Endothelial cell of umbilical vein (primary cell): ENCODE data around the gene HOXD4. TPM values are rescaled to one million over a fixed set of nuclear protein-coding genes. Genes with fewer than 3 reads are reported as not detected.

Source experiments
- BruUV-seq: library from RNA; stranded (reverse); fragments of 400-500 nt; replicated peaks from 2 replicates; lab custom pipeline; 2021; lab: Mats Ljungman, UMichigan
- CTCF ChIA-PET: fragments of 300-600, 350-600 bp; sonication (Branson Sonifier 250); formaldehyde crosslinking; loops from one replicate; lab custom pipeline; 2021; ENCODE audit warnings: antibody characterized with exemption, inconsistent platforms; lab: Charles Lee
- POLR2A ChIA-PET: fragments of 300-600, 350-600 bp; sonication (Branson Sonifier 250); formaldehyde crosslinking; loops from one replicate; lab custom pipeline; 2021; ENCODE audit warnings: antibody characterized with exemption, inconsistent platforms; lab: Charles Lee
- DNase-seq: peaks from one replicate; pipeline ENCODE4 v3.0.0-alpha.2; 2011; ENCODE audit warnings: low read depth, low spot score
- FAIRE-seq: peaks from 2 replicates; lab custom pipeline; 2011; peaks lifted over from hg19 to GRCh38; lab: Jason Lieb, UNC
- H2AFZ ChIP-seq: 2 replicates; pipeline ENCODE4 v1.6.0; 2012; ENCODE audit warnings: low read depth, low read length, control low read depth, inconsistent platforms
- H3K27ac ChIP-seq: 2 replicates; pipeline ENCODE4 v1.5.1; 2011; ENCODE audit warnings: low read depth, mild to moderate bottlenecking, control low read depth, low read length, moderate library complexity; ENCODE audit not compliant: insufficient read depth
- H3K27me3 ChIP-seq, 2 experiments: 2 replicates each; pipeline versions ENCODE4 v1.6.0 to v1.6.1; 2011; ENCODE audit warnings: low read length in 2 of 2, mixed read lengths in 1 of 2; ENCODE audit not compliant: control insufficient read depth in 2 of 2, insufficient read depth in 2 of 2
- H3K36me3 ChIP-seq, 2 experiments: 2 replicates in 1 of 2; 3 replicates in 1 of 2; pipeline ENCODE4 v1.5.1; 2011; ENCODE audit warnings: low read length in 2 of 2, mild to moderate bottlenecking in 1 of 2, moderate library complexity in 1 of 2; ENCODE audit not compliant: control insufficient read depth in 2 of 2, insufficient read depth in 2 of 2; ENCODE audit errors: extremely low read depth in 1 of 2
- H3K4me1 ChIP-seq: 3 replicates; pipeline ENCODE4 v1.5.1; 2011; ENCODE audit warnings: mild to moderate bottlenecking, low read length; ENCODE audit not compliant: control insufficient read depth, insufficient read depth; ENCODE audit errors: extremely low read depth
- H3K4me2 ChIP-seq: 2 replicates; pipeline ENCODE4 v1.6.1; 2011; ENCODE audit warnings: low read length, control low read depth, mixed read lengths; ENCODE audit not compliant: insufficient read depth
- H3K4me3 ChIP-seq, 3 experiments: fragments of 200-600 bp in 1 of 3; sonication (generic), shearing (Covaris generic) in 1 of 3; replicated peaks in 1 of 3; 2 replicates each; pipeline ENCODE4 v1.5.1; 2011 to 2016; ENCODE audit warnings: control low read depth in 3 of 3, low read length in 3 of 3, mild to moderate bottlenecking in 2 of 3, inconsistent platforms in 1 of 3, low read depth in 1 of 3, moderate library complexity in 1 of 3; ENCODE audit not compliant: insufficient read depth in 1 of 3
- H3K79me2 ChIP-seq: 2 replicates; pipeline ENCODE4 v1.6.0; 2012; ENCODE audit warnings: low read length, inconsistent platforms; ENCODE audit not compliant: control insufficient read depth, insufficient read depth
- H3K9ac ChIP-seq: replicated peaks from 2 replicates; pipeline ENCODE3; 2011; ENCODE audit warnings: low read length, control low read depth; ENCODE audit not compliant: insufficient read depth; ENCODE audit errors: extremely low read depth
- H3K9me1 ChIP-seq: replicated peaks from 3 replicates; pipeline ENCODE4 v1.6.0; 2011; ENCODE audit warnings: mild to moderate bottlenecking, low read length; ENCODE audit not compliant: control insufficient read depth, insufficient read depth; ENCODE audit errors: extremely low read depth
- H3K9me3 ChIP-seq: replicated peaks from 2 replicates; pipeline ENCODE4 v1.5.1; 2012; ENCODE audit warnings: low read length, inconsistent platforms; ENCODE audit not compliant: control insufficient read depth, insufficient read depth
- H4K20me1 ChIP-seq: replicated peaks from 2 replicates; pipeline ENCODE3; 2011; ENCODE audit warnings: mild to moderate bottlenecking, low read length; ENCODE audit not compliant: control insufficient read depth, insufficient read depth; ENCODE audit errors: extremely low read depth
- CTCF ChIP-seq, 2 donors: IDR thresholded peaks; 1 replicate in 1 of 2; 2 replicates in 1 of 2; pipeline ENCODE4 v1.5.1; 2011; ENCODE audit warnings: low read length in 2 of 2, mild to moderate bottlenecking in 2 of 2, moderate library complexity in 2 of 2, control low read depth in 1 of 2, inconsistent platforms in 1 of 2, low read depth in 1 of 2; ENCODE audit not compliant: insufficient read depth in 1 of 2; ENCODE audit errors: extremely low read depth in 1 of 2
- EZH2 ChIP-seq: IDR thresholded peaks from 2 replicates; pipeline ENCODE4 v1.6.1; 2012; ENCODE audit warnings: borderline replicate concordance, low read depth, mild to moderate bottlenecking, moderate library complexity, low read length, inconsistent platforms; ENCODE audit not compliant: severe bottlenecking
- FOS ChIP-seq: IDR thresholded peaks from 2 replicates; pipeline ENCODE4 v1.6.1; 2011; ENCODE audit warnings: mild to moderate bottlenecking, low read length, moderate library complexity, borderline replicate concordance; ENCODE audit not compliant: insufficient read depth
- GATA2 ChIP-seq: IDR thresholded peaks from 2 replicates; pipeline ENCODE4 v1.7.0; 2011; ENCODE audit warnings: low read depth, mild to moderate bottlenecking, moderate library complexity, mixed read lengths, low read length; ENCODE audit not compliant: insufficient read length, insufficient read depth
- JUN ChIP-seq: IDR thresholded peaks from 2 replicates; pipeline ENCODE4 v1.6.1; 2011; ENCODE audit warnings: borderline replicate concordance, low read depth; ENCODE audit not compliant: insufficient read length, insufficient read depth
- MAX ChIP-seq: IDR thresholded peaks from 2 replicates; pipeline ENCODE4 v1.6.1; 2011; ENCODE audit not compliant: insufficient read depth, insufficient read length
- MYC ChIP-seq: IDR thresholded peaks from one replicate; pipeline ENCODE4 v1.6.1; 2011; ENCODE audit warnings: mild to moderate bottlenecking, low read depth, low read length
- POLR2A ChIP-seq: IDR thresholded peaks from 2 replicates; pipeline ENCODE4 v1.6.1; 2012; ENCODE audit warnings: low read depth, mild to moderate bottlenecking, control low read depth, low read length
- POLR2AphosphoS5 ChIP-seq: IDR thresholded peaks from 2 replicates; pipeline ENCODE4 v1.6.1; 2012; ENCODE audit warnings: low read depth, mild to moderate bottlenecking, control low read depth, low read length, moderate library complexity; ENCODE audit not compliant: insufficient read depth
- dilution Hi-C: fragments of 300-500 bp; cut with MboI; formaldehyde crosslinking; loops from one replicate; pipeline ENCODE4 v1.15.0; 2019; ENCODE audit warnings: low sequenced_read_pairs; ENCODE audit not compliant: extremely low pct_ligation_motif_present
- intact Hi-C: fragments of 100-400 bp; cut with micrococcal nuclease; formaldehyde crosslinking; loops from one replicate; pipeline ENCODE4 v1.10.0; 2022
- polyA plus RNA-seq, 4 experiments: library from polyadenylated mRNA; depleted of rRNA in 3 of 4; stranded (reverse) in 3 of 4; unstranded in 1 of 4; fragments of >200 nt; gene quantifications; 2 replicates each; pipeline versions ENCODE4 v1.2.1 to v1.2.3, GENCODE V29; 2011 to 2012; ENCODE audit warnings: missing spikeins in 1 of 4
- total RNA-seq: library from RNA; stranded (reverse); gene quantifications from 2 replicates; pipeline ENCODE4 v1.2.3, GENCODE V29; 2021

HOXD4 gene
- total and polyA plus RNA-seq, 2 donors (not counting 3 experiments of a cell fraction or from before 2014, with no cell fraction given) = 7.6 to 13.7 TPM

- no peaks in the 10 kb centered on the region for H3K9me1 ChIP-seq
- ChIA-PET CTCF (interaction anchor here (0.9 to 1.3 kb wide), 2 partner anchors 11 to 14 kb away, joined by 3 read pairs; no protein-coding TSS in a partner anchor), POLR2A (no interaction called here)
- no peaks in the 10 kb centered on the region for H3K36me3 ChIP-seq
- no peaks in the 10 kb centered on the region for H3K9me3 ChIP-seq
- DNase-seq = no peak
- H3K4me1 ChIP-seq = peaks cover 24% of the 10 kb centered on the region
- H3K27me3 ChIP-seq = no peaks in the 10 kb centered on the region
- no peak overlapping the region for H2AFZ ChIP-seq
- no peaks in the 10 kb centered on the region for H4K20me1 ChIP-seq
- intact Hi-C loops = loop anchor here (5.0 kb wide), 1 partner anchor 341 kb away; no protein-coding TSS in a partner anchor
- H3K27ac ChIP-seq = no peak overlapping the region
- TF ChIP-seq JUN (no peak), POLR2AphosphoS5 (no peak), GATA2 (no peak), CTCF (IDR thresholded peaks at IDR 0.05; ENCODE audit: extremely low read depth in 1 of 2, insufficient read depth in 1 of 2, low read depth in 1 of 2, low read length in 2 of 2) (no peak), MYC (no peak), POLR2A (no peak), EZH2 (no peak), MAX (no peak), FOS (no peak)
- dilution Hi-C loops = no loop called here
- no peak for FAIRE-seq
- no peaks in the 10 kb centered on the region for H3K79me2 ChIP-seq
- no peak overlapping the region for H3K4me3 ChIP-seq
- H3K9ac ChIP-seq = no peak overlapping the region
- H3K4me2 ChIP-seq = no peak overlapping the region
- BruUV-seq = no TSS peak
These were observed 24.6 kb downstream of the HOXD4 start for GRCh38 chr2:176175709-176176607.
